ENCODE measurements around the gene PLCB4. TPM values are rescaled to one million over a fixed set of nuclear protein-coding genes. Genes with fewer than 3 reads are reported as not detected.

The PLCB4 gene
- total RNA-seq, 4 donors from 2014 or later, result 3.5 to 30.5 (median 17.5) TPM

GRCh38 chr20:9256393-9256792 is 187.5 kb downstream of the PLCB4 start:
- DNase-seq, result no peak
- Histone ChIP-seq H3K9me3 (no peaks in the 10 kb centered on the region), H3K36me3 (no peaks in the 10 kb centered on the region), H3K4me1 (no peaks in the 10 kb centered on the region), H3K4me3 (no peak overlapping the region), H3K27ac (no peak overlapping the region), H3K27me3 (no peaks in the 10 kb centered on the region)
- no peak for TF ChIP-seq CTCF (IDR thresholded peaks at IDR 0.05)

- Histone ChIP-seq H3K27me3 (no peaks in the 10 kb centered on the region), H3K36me3 (no peaks in the 10 kb centered on the region), H3K9me3 (no peaks in the 10 kb centered on the region), H3K27ac (no peak overlapping the region), H3K4me1 (peaks cover 0 to 6% (median 0%) of the 10 kb centered on the region in 4 donors), H3K4me3 (no peak overlapping the region)
- DNase-seq, result no peak
- TF ChIP-seq CTCF (IDR thresholded peaks at IDR 0.05) (no peak), POLR2A (IDR thresholded peaks at IDR 0.05) (no peak)
Observed at GRCh38 chr20:9258901-9259300, 190.0 kb downstream of the PLCB4 start.

GRCh38 chr20:9260027-9260426 is 191.1 kb downstream of the PLCB4 start:
- Histone ChIP-seq H3K27me3 (no peaks in the 10 kb centered on the region), H3K9me3 (no peaks in the 10 kb centered on the region), H3K4me1 (peaks cover 0 to 6% (median 0%) of the 10 kb centered on the region in 4 donors), H3K4me3 (no peak overlapping the region), H3K36me3 (no peaks in the 10 kb centered on the region), H3K27ac (no peak overlapping the region)
- DNase-seq, result no peak
- TF ChIP-seq POLR2A (IDR thresholded peaks at IDR 0.05) (no peak), CTCF (IDR thresholded peaks at IDR 0.05) (no peak)

GRCh38 chr20:9261781-9262180 is 192.9 kb downstream of the PLCB4 start:
- Histone ChIP-seq H3K4me1 (peaks cover 0 to 6% (median 0%) of the 10 kb centered on the region in 4 donors), H3K4me3 (no peak overlapping the region), H3K27ac (no peak overlapping the region), H3K27me3 (no peaks in the 10 kb centered on the region), H3K9me3 (no peaks in the 10 kb centered on the region), H3K36me3 (no peaks in the 10 kb centered on the region)
- DNase-seq, result no peak
- TF ChIP-seq CTCF (IDR thresholded peaks at IDR 0.05) (no peak), POLR2A (IDR thresholded peaks at IDR 0.05) (no peak)

GRCh38 chr20:9262653-9263194 is 193.8 kb downstream of the PLCB4 start:
- peaks cover 0 to 6% (median 0%) of the 10 kb centered on the region in 4 donors for H3K4me1 ChIP-seq
- no peak for TF ChIP-seq CTCF (IDR thresholded peaks at IDR 0.05)
- TF ChIP-seq POLR2A (IDR thresholded peaks at IDR 0.05), result no peak
- no peaks in the 10 kb centered on the region for H3K36me3 ChIP-seq
- no peaks in the 10 kb centered on the region for H3K9me3 ChIP-seq
- no peak for DNase-seq
- H3K27ac ChIP-seq, result no peak overlapping the region
- no peak overlapping the region for H3K4me3 ChIP-seq
- no peaks in the 10 kb centered on the region for H3K27me3 ChIP-seq
